Panc1 (cell line): ENCODE data around the gene AP1S2.

Experiments used
- POLR2AphosphoS5 ChIP-seq: IDR thresholded peaks from 2 replicates; pipeline ENCODE4 v1.6.1; 2012; ENCODE audit warnings: mild to moderate bottlenecking, low read depth, low read length, moderate library complexity
- SIN3A ChIP-seq: IDR thresholded peaks from 2 replicates; pipeline ENCODE4 v1.6.1; 2012; ENCODE audit warnings: low read depth, mild to moderate bottlenecking, low read length, moderate library complexity, borderline replicate concordance; ENCODE audit not compliant: insufficient read depth
- TCF7L2 ChIP-seq: IDR thresholded peaks from 2 replicates; pipeline ENCODE4 v1.6.1; 2011; ENCODE audit warnings: mild to moderate bottlenecking, low read depth, low read length, inconsistent platforms
- TF ChIP-seq, protein P1 (sequence below): fragments of 450-650 bp; IDR thresholded peaks from 2 replicates; pipeline ENCODE4 v1.5.1; 2017; ENCODE audit warnings: mild to moderate bottlenecking
- TF ChIP-seq, protein P2 (sequence below), 2 experiments: IDR thresholded peaks; 2 replicates each; pipeline ENCODE4 v1.6.1; 2011 to 2012; ENCODE audit warnings: low read depth in 2 of 2, control low read depth in 1 of 2, low read length in 1 of 2, mild to moderate bottlenecking in 1 of 2, moderate library complexity in 1 of 2; ENCODE audit not compliant: insufficient read depth in 1 of 2

DNA sequence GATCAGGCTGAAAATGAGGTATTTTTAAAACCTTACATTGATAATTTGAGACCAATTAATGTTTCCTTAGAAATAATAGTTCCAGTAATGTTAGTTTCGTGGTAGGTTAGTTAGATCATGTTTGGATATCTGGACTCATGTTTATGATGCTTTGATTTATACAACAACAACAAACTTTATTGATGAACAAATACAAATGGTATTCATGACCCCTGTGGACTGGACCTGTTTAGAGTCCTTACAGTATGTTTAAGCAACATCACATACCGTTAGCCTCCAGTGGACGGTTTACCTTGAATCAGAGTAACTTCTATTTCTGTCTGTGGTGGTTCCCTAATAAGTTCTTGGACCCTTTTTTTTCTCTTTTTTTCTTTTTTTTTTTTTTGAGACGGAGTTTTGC is 46.4 kb downstream of the AP1S2 start:
- TF ChIP-seq, protein P1, sequence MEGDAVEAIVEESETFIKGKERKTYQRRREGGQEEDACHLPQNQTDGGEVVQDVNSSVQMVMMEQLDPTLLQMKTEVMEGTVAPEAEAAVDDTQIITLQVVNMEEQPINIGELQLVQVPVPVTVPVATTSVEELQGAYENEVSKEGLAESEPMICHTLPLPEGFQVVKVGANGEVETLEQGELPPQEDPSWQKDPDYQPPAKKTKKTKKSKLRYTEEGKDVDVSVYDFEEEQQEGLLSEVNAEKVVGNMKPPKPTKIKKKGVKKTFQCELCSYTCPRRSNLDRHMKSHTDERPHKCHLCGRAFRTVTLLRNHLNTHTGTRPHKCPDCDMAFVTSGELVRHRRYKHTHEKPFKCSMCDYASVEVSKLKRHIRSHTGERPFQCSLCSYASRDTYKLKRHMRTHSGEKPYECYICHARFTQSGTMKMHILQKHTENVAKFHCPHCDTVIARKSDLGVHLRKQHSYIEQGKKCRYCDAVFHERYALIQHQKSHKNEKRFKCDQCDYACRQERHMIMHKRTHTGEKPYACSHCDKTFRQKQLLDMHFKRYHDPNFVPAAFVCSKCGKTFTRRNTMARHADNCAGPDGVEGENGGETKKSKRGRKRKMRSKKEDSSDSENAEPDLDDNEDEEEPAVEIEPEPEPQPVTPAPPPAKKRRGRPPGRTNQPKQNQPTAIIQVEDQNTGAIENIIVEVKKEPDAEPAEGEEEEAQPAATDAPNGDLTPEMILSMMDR: no peak
- TF ChIP-seq POLR2AphosphoS5: no peak
- no peak for TF ChIP-seq SIN3A
- no peak for TF ChIP-seq TCF7L2
- TF ChIP-seq, protein P2, sequence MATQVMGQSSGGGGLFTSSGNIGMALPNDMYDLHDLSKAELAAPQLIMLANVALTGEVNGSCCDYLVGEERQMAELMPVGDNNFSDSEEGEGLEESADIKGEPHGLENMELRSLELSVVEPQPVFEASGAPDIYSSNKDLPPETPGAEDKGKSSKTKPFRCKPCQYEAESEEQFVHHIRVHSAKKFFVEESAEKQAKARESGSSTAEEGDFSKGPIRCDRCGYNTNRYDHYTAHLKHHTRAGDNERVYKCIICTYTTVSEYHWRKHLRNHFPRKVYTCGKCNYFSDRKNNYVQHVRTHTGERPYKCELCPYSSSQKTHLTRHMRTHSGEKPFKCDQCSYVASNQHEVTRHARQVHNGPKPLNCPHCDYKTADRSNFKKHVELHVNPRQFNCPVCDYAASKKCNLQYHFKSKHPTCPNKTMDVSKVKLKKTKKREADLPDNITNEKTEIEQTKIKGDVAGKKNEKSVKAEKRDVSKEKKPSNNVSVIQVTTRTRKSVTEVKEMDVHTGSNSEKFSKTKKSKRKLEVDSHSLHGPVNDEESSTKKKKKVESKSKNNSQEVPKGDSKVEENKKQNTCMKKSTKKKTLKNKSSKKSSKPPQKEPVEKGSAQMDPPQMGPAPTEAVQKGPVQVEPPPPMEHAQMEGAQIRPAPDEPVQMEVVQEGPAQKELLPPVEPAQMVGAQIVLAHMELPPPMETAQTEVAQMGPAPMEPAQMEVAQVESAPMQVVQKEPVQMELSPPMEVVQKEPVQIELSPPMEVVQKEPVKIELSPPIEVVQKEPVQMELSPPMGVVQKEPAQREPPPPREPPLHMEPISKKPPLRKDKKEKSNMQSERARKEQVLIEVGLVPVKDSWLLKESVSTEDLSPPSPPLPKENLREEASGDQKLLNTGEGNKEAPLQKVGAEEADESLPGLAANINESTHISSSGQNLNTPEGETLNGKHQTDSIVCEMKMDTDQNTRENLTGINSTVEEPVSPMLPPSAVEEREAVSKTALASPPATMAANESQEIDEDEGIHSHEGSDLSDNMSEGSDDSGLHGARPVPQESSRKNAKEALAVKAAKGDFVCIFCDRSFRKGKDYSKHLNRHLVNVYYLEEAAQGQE (IDR thresholded peaks at IDR 0.05; ENCODE audit: insufficient read depth in 1 of 2, low read depth in 2 of 2, low read length in 1 of 2): no peak
